ENCODE results near the gene BCL2L12. TPM values are rescaled to one million over a fixed set of nuclear protein-coding genes. Genes with fewer than 3 reads are reported as not detected.

The BCL2L12 gene
- total RNA-seq, 2 donors from 2014 or later: 17.4 to 60.9 TPM

DNA sequence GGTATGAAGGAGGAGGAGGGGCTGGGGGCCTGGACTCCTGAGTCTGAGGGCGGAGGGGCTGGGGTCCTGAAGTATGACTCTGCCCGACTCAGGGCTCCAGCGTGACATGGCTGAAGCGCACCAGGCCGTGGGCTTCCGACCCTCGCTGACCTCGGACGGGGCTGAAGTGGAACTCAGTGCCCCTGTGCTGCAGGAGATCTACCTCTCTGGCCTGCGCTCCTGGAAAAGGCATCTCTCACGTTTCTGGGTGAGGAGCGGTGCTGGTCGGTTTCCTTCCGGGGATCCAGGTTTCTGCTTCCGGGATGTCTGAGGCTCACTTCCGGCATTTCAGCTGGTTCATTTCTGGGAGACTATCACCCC, 26.4 kb downstream of the BCL2L12 start:
- TF ChIP-seq, protein P1, sequence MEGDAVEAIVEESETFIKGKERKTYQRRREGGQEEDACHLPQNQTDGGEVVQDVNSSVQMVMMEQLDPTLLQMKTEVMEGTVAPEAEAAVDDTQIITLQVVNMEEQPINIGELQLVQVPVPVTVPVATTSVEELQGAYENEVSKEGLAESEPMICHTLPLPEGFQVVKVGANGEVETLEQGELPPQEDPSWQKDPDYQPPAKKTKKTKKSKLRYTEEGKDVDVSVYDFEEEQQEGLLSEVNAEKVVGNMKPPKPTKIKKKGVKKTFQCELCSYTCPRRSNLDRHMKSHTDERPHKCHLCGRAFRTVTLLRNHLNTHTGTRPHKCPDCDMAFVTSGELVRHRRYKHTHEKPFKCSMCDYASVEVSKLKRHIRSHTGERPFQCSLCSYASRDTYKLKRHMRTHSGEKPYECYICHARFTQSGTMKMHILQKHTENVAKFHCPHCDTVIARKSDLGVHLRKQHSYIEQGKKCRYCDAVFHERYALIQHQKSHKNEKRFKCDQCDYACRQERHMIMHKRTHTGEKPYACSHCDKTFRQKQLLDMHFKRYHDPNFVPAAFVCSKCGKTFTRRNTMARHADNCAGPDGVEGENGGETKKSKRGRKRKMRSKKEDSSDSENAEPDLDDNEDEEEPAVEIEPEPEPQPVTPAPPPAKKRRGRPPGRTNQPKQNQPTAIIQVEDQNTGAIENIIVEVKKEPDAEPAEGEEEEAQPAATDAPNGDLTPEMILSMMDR (IDR thresholded peaks at IDR 0.05): no peak
- H3K27ac ChIP-seq: no peak overlapping the region
- no peak overlapping the region for H3K9ac ChIP-seq (ENCODE audit: low read depth in 2 of 2, low read length in 2 of 2)
- H3K4me1 ChIP-seq: peaks cover 4% of the 10 kb centered on the region
- H3K4me3 ChIP-seq: no peak overlapping the region
- intact Hi-C loops (cut with DNase I): no loop called here
- no peak for DNase-seq
- no peaks in the 10 kb centered on the region for H3K9me3 ChIP-seq
- no peaks in the 10 kb centered on the region for H3K36me3 ChIP-seq
- H3K27me3 ChIP-seq: peaks cover 12% of the 10 kb centered on the region

DNA sequence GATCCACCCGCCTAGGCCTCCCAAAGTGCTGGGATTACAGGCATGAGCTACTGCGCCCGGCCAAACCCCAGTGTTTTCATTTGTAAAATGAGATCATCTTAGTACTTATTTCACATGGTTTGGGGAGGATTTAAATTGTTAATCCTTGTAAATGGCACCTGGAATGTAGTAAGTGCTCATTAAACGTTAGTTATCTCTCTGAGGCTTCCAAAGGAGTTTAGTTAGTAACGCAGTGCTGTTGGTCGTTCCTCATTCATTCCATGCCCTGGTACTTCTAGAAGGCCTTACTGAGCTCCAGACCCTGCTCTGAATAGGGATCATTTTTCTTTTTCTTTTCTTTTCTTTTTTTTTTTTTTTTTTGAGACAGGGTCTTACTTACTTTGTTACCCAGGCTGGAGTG, 30.4 kb downstream of the BCL2L12 start:
- Histone ChIP-seq H3K36me3 (no peaks in the 10 kb centered on the region), H3K27me3 (no peaks in the 10 kb centered on the region), H3K4me1 (no peaks in the 10 kb centered on the region), H3K9me3 (no peaks in the 10 kb centered on the region), H3K27ac (no peak overlapping the region), H3K9ac (ENCODE audit: low read depth in 2 of 2, low read length in 2 of 2) (no peak overlapping the region), H3K4me3 (no peak overlapping the region)
- TF ChIP-seq, protein P1 (IDR thresholded peaks at IDR 0.05): no peak
- no peak for DNase-seq
- intact Hi-C loops (cut with DNase I): no loop called here

DNA sequence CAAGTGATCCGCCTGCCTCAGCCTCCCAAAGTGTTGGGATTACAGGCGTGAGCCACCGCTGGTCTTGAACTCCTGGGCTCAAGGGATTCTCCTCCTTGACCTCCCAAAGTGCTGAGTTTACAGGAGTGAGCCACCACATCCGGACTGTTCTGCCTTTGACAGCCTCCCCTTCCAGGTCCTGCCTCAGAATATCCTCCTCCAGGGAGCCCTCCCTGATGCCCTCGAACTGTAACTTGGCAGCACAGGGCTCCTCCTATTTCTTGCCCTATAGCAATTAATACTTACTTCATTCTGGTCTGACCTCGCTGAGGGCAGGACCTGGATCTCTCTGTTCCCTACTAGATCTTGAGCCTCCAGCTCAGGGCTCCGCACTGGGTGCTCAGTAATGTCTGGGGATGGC, 31.1 kb downstream of the BCL2L12 start:
- Histone ChIP-seq H3K27ac (no peak overlapping the region), H3K9ac (ENCODE audit: low read depth in 2 of 2, low read length in 2 of 2) (no peak overlapping the region), H3K4me1 (no peaks in the 10 kb centered on the region), H3K27me3 (no peaks in the 10 kb centered on the region), H3K9me3 (no peaks in the 10 kb centered on the region), H3K36me3 (no peaks in the 10 kb centered on the region), H3K4me3 (no peak overlapping the region)
- TF ChIP-seq, protein P1 (IDR thresholded peaks at IDR 0.05): no peak
- intact Hi-C loops (cut with DNase I): no loop called here
- DNase-seq: no peak

DNA sequence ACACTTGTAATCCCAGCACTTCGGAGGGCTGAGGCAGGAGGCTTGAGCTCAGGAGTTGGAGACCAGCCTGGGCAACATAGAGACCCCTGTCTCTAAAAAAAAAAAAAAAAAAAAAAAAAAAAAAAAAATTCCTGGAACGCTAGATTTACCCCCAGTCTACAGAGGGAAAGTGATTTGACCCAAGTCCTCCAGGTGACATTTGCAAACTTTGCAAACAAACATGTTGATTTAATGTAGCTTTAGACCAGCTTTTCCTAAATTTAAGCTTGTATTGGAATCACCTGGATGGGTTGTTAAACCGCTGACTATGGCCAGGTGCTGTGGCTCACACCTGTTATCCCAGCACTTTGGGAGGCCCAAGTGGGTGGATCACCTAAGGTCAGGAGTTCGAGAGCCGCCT, 33.6 kb downstream of the BCL2L12 start:
- no peaks in the 10 kb centered on the region for H3K36me3 ChIP-seq
- H3K9me3 ChIP-seq: no peaks in the 10 kb centered on the region
- no peak overlapping the region for H3K9ac ChIP-seq (ENCODE audit: low read depth in 2 of 2, low read length in 2 of 2)
- H3K4me3 ChIP-seq: no peak overlapping the region
- no peaks in the 10 kb centered on the region for H3K4me1 ChIP-seq
- no peak overlapping the region for H3K27ac ChIP-seq
- intact Hi-C loops (cut with DNase I): no loop called here
- H3K27me3 ChIP-seq: no peaks in the 10 kb centered on the region
- TF ChIP-seq, protein P1 (IDR thresholded peaks at IDR 0.05): no peak
- no peak for DNase-seq

DNA sequence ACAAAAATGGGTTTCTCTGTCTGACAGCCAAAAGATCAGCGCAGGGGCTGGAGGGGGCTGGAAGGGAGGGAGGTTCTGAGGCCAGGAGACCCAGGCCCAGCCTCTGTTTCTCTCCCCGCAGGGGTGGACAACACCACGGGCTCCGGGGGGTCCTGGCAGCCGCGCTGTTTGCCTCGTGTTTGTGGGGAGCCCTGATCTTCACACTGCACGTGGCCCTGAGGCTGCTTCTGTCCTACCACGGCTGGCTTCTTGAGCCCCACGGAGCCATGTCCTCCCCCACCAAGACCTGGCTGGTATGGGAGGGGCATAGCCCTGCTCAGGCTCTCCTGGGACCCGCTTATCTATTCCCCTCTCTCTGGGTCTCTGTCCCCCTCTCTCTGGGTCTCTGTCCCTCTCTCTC, 34.8 kb downstream of the BCL2L12 start:
- Histone ChIP-seq H3K4me3 (no peak overlapping the region), H3K36me3 (no peaks in the 10 kb centered on the region), H3K27me3 (no peaks in the 10 kb centered on the region), H3K9me3 (no peaks in the 10 kb centered on the region), H3K27ac (no peak overlapping the region), H3K4me1 (no peaks in the 10 kb centered on the region), H3K9ac (ENCODE audit: low read depth in 2 of 2, low read length in 2 of 2) (no peak overlapping the region)
- intact Hi-C loops (cut with DNase I): no loop called here
- DNase-seq: no peak
- TF ChIP-seq, protein P1 (IDR thresholded peaks at IDR 0.05): no peak

DNA sequence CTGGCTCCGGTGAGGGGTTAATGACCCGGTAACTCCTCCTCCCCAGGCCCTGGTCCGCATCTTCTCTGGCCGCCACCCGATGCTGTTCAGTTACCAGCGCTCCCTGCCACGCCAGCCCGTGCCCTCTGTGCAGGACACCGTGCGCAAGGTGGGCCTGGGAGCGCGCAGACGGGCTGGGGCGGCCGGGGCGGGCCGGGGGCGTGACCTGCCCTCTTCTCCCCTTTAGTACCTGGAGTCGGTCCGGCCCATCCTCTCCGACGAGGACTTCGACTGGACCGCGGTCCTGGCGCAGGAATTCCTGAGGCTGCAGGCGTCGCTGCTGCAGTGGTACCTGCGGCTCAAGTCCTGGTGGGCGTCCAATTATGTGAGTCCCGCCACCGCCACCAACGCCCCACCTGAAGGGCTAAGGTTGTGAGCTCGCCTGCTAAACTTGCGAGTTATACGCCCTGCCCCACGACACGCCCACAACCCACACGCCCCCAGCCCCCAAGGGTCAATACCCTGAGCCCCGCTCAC, 35.6 kb downstream of the BCL2L12 start:
- Histone ChIP-seq H3K4me3 (no peak overlapping the region), H3K27me3 (no peaks in the 10 kb centered on the region), H3K27ac (no peak overlapping the region), H3K36me3 (no peaks in the 10 kb centered on the region), H3K9ac (ENCODE audit: low read depth in 2 of 2, low read length in 2 of 2) (no peak overlapping the region), H3K4me1 (no peaks in the 10 kb centered on the region), H3K9me3 (no peaks in the 10 kb centered on the region)
- intact Hi-C loops (cut with DNase I): no loop called here
- no peak for DNase-seq
- TF ChIP-seq, protein P1 (IDR thresholded peaks at IDR 0.05): no peak
